SH-SY5Y (cell line): ENCODE data around the gene SPATA31C1.

Experiments
- GATA2 ChIP-seq: IDR thresholded peaks from 2 replicates; pipeline ENCODE4 v1.6.1; 2011; ENCODE audit warnings: mild to moderate bottlenecking, low read depth, low read length
- GATA3 ChIP-seq: IDR thresholded peaks from 2 replicates; pipeline ENCODE4 v1.6.1; 2011; ENCODE audit warnings: low read depth, mild to moderate bottlenecking, low read length, moderate library complexity

- TF ChIP-seq GATA2 (no peak), GATA3 (no peak)
These were observed 30.7 kb upstream of the SPATA31C1 start for GRCh38 chr9:87886933-87887505.
